Stimulated activated CD4-positive, alpha-beta T cell treated with anti-CD3 and anti-CD28 coated beads, Interleukin-15, amount 100 ng/mL, for 1 hour (primary cell): ENCODE results near the gene S100A11.
A peak's percentile ranks its signal among the peaks of the same experiment; 100 is the strongest.
"Not testable (repeated sequence)": the region's sequence is repeated elsewhere in the genome, so short reads cannot be mapped to it uniquely, and the experiment has no call there.

Source experiments
- DNase-seq, 2 donors: peaks; one replicate each; pipeline ENCODE4 v3.0.0-alpha.2; 2020; ENCODE audit warnings: low read depth in 1 of 2, low spot score in 1 of 2

The S100A11 gene

DNA sequence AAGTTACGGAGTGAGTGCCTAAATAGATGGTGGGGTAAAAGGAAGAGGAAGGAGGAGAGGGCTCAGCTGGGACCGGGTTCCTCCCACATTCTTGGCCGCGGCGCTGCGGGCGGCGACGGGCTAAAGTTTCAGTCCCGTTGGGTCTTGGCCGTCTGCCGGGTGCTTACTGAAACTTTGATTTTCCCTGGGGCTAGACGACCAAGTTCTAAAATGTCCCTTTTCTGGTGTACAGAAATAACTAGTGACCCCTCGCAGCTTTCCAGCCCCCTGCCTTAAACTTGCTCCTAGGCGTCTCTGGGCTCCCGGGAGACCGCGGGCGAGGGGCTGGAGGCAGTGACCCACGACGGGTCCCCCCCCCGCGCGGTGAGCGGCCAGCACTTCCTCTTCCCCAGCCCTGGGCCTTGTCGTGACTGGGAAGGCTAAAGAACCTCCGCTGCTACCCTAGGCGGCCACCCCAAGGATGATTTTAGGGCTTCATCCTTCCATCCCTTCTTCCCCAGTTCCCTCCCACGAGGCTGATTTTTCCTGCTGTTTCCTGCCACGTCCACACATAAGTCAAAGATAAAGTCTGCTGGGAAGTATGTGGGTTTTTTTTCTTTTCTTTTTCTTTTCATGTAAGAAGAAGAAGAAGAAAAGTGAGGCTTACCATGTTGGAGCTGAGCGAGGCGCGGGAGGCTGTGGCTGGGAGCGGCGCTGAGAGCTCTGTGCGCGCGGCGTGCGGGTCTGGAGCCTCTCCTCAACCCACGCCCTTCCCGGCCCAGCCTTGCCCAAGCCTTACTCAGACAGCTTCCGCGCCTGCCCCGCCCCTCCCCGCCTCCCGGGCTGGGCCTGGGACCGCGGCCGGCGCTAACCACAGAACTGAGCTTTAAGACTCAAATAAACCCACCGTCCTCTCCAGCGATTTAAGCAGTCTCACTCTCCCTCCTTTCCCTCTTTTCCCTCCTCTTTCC, at the start of gene S100A11:
TSS of gene S100A11 (minus strand) at position 738 of the 950 bp plus-strand sequence. CDS start at position 649, 89 bp downstream.
- DNase-seq, result peak; percentile 54 to 66

DNA sequence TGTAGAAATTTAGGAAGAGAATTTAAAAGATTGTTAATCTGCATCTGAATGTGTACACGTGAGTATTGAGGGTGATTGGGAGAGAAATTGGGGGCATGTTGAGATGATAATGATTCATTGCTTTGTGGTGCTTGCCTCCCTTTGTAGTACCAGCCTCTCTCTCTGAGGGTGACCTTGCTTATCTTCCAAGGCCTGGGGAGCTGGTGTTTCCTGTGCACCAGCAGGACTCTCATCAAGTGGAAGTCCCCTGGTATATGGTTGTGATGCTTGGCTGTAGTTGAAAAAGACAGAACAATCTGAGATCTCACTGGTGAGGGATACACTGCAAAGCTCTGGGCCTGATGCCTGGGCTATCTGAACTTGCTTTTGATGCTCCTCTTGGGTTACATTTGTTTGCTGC, 48.0 kb upstream of the S100A11 start:
- no peak for DNase-seq

DNA sequence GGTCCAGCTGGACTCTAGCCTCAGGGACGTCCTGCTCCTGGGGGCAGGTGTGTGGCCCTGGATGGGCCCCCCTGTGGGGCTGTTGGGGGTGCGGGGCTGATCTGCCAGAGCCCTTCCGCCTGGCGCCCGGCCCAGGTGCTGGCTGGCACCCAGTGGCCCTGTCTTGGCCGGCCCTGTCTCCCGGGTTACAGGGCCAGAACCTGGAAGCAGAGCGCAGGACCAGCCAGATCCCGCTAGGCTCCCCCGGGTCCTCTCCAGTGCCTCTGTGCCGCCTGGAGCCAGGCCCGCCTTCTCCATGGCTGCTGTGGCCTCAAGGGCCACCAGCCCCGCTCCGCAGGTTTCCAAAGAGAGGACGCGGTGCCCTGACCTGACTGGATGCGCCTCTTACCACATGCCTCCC, 44.2 kb upstream of the S100A11 start:
- DNase-seq, result not testable (repeated sequence)

DNA sequence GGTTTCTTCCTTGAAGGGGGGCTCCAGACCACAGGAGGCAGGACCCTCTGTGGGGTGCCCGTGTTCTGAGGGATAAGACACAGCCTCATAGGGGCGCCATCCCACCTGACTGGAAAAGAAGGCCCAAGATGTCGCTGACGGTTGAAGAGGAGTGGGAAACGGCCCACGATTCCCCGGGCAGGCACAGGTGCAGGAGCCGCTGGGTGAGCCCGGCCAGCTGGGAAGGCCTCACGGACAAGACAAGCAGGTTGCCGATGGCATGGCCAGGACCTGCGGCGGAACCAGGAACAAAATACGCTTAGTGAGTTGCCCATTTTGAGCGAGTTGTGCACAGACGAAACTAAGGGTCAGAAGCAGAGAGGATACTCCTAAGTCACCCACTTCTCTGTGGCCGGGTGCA, 43.7 kb upstream of the S100A11 start:
- not testable (repeated sequence) for DNase-seq

DNA sequence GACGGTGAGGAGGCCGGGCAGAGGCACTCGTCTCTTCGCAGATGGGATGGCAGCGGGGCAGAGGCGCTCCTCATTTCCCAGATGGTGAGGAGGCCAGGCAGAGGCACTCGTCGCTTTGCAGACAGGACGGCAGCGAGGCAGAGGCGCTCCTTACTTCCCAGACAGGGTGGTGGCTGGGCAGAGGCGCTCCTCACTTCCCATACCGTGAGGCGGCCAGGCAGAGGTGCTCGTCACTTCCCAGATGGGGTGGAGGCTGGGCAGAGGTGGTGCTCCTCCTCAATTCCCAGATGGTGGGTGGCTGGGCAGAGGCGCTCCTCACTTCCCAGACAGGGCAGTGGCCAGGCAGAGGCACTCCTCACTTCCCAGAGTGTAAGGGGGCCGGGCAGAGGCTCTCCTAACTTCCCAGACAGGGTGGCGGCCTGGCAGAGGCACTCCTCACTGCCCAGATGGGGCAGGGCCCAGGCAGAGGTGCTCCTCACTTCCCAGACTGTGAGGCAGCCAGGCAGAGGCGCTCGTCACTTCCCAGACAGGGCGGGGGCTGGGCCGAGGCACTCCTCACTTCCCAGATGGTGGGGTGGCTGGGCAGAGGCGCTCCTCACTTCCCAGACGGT, 42.1 kb upstream of the S100A11 start:
- DNase-seq, result no peak

DNA sequence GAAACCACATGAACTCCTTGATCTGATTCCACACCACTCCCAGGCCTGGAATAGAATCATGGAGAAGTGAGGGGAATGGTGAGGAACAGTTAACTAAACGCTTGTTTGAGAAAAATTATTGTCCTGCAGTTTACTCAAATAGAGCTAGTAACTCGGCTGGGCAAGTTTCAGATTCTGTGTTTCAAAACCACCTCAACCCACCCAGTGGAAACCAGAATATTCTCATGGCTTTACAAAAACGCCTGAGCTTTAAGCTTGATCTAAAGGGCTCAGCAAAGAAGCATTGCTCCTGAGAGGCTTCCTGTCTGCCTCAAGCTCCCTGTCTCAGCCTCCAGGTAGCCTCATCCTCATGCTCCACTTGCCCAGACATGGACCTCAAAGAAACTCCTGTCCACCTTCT, 35.5 kb upstream of the S100A11 start:
- no peak for DNase-seq

DNA sequence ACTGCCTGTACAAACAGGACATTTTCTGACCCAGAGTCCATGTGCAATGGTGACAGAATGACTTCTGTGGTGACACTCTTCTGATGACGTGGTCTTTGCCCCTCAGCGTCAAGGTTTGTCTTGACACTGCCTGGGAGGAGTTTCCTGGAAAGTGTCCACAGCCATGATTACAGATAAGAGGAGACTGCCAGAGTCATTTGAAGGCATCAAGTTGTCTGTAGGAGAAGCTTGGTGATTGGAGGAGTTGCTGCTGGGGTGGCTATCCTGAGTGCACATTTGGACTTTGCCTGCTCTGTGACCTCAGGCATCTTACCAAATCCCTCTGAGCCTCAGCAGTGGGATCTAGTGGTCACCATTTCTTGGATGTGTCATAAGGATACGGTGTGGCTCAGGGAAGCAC, 34.3 kb upstream of the S100A11 start:
- DNase-seq, result no peak

DNA sequence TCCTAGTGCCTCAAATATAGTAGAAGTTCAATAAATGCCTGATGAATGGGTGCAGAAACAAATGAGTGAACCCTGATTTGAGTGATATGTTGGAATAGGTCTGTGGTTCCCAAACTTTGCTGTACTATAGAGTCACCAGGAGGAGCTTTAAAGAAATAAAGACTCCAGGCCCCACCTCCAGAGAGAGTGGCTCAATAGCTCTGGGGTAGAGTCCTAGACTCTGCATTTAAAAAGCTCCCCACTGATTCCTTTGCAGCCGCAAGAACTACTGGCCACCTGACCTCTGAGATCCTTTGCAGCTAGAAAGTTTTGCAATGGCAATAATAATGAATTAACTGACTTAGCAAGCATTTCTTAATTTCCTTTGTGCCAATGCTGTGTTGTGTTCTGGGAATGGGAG, 31.1 kb upstream of the S100A11 start:
- DNase-seq, result no peak

DNA sequence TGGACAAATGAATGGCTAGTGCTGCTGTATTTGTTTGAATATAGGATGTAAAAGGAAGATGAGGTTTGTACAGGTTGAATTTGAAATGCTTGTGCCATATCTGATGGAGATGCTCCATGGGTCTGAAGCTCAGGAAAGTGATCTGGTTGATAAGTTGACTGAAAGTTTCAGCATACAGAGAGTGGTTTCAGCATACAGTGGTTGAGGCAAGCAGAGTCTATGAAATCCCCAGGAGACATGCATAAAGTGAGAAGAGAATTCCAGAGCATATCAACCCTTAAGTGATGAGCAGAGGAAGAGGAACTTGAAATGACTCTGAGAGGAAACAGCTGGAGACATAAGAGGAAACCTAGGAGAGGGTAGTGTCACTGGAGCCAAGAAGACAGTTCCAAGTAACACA, 30.3 kb upstream of the S100A11 start:
- DNase-seq, result no peak

DNA sequence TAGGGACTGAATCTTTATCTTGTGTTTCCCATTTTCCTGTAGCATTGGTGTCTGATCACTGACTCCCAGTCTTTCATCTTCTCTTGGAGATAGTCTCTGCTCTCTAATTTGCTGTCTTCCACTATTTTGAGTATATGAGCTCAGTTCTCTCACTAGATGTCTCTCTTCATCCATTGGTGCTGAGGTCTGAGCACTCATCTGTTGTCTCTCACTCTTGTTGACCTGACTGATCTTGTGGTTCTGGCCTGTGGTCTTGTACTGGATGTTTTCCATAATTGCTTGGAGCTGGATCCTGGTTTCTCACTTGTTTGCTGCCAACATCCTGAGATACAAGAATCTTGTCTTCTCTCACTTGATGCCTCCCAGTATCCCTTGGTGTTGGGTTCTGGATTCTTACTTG, 25.1 kb upstream of the S100A11 start:
- no peak for DNase-seq

DNA sequence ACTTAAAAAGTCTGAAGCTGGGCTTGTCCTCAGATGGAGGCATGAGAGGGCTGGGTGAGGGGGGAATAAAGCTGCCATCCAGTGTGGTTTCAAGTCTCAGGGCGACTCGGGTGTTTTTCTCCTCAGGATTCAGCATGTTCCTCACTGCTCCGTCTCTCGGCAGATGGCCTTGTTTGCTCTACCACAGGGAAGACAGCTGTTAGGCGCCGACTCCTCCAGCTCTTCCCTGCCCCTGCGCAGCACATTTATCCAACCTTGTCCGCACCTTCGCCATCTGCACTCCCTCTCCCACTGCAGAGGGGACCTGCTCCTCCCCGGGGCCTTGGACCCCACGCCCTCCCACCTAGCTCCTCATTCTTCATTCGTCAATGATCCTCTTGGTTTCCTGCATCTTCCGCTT, 16.6 kb upstream of the S100A11 start:
- DNase-seq, result no peak

DNA sequence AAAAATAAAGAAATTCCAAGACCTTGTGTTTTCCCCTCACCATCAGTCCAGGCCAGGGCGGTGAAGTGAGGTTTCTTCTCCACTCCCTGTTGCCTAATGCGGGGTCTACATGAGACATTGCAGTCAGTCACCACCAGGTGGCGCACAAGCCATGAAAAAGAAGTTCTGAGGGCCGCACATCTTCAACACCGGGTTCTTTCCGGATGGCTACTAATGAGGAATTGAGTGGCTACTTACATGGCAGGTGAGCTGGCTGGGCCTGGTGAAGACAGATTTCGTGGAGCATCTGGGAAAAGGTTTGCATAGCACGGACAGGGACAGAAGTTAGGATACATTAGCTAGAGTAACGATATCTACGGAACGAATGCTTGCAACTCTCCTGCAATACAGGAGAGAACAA, 15.8 kb upstream of the S100A11 start:
- DNase-seq, result peak; percentile 66 to 72

DNA sequence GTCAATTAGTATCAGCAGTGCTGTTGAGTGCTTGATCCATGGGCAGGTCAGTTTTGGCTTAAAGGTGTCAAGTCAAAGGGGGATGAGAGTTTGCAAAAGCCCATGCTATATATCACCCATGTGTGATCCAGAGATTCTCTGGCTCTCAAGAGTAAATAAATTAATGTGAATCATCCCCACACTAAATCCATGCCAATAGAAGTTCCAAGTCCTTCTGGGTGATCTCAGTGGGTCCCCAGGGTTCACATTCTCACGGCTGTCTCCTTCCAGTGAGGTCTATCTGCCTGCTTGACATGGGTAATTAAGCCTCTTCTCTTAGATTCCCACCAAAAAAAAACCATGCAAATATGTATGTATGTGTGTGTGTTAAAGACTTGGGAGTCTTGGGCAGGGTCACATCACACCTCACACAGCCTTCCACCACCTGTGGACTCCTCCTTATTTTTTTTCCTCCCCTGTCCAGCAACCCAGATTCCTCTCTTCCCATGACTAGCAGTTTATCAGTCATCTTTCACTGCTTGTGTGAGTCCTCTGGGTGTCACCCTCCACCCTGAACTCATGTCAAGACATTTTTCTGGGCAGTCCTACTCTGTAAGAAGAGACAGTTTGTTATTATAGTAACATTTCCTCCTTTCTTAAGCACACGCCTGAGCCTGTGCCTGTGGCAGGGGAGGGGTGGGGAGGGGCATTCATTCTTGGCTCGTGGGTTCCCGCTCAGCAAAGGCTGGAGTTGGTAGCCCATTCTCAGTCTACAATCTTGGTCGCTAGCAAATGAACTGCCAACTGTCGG, 14.3 kb upstream of the S100A11 start:
- no peak for DNase-seq

DNA sequence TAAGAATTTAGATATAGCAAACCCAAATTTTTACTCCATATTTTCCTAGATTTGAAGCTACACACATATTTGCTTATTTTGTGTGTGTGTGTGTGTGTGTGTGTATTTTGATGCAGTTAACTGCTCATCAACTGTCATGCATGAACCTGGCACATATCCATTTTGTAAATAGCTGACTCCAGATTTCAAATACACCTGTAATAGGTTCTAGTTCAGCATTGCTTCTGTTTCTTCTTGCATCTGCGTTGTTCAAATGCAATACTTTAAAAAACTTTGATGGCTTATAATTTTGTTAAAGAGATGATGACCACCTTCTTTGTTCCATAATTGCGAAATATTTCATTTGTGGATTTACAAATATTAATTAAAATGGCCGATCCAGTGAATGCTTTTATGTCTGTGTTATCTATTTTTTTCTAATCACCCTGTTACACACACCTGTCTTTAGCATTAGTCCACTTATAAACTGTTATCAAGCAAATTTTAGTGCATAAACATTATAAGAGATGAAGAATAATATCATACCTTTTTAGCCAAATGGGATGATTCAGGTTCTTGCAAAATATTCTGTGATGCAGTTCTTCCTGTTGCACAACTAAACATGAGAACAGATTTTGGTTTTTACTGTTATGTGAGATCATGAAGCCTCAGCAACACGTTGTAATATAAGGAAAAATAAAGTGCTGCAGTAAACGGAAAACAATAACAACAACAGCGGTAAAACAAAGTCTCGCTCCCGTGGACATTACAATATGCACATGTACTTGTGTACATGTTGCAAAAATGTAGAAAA, 12.7 kb upstream of the S100A11 start:
- DNase-seq, result no peak

DNA sequence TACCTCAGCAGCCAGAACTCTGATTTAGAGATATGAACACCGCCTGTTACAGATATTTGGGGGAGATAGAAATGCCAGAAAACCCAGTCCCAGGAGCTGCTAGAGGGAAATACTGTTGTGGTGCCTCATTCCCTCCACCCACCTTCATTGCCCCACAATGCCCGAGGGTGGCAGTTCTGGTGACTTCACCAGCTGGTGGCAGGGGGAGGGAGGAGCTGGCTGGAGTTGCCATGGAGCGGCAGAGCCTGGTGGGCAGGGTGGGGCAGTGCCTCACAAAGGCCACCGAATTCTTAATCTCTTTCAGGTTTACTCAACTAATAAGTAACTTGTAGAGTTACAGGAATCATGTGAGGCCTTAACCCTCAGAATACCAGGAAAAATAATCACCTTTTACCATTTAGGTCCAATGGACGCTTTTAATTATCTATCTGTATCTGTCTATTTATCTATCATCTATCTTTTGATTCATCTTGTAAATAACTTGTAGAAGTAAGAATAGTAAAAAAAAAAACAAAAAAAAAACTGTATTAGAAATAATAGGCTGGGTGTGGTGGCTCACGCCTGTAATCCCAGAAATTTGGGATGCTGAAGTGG, 11.7 kb upstream of the S100A11 start:
- DNase-seq, result no peak

DNA sequence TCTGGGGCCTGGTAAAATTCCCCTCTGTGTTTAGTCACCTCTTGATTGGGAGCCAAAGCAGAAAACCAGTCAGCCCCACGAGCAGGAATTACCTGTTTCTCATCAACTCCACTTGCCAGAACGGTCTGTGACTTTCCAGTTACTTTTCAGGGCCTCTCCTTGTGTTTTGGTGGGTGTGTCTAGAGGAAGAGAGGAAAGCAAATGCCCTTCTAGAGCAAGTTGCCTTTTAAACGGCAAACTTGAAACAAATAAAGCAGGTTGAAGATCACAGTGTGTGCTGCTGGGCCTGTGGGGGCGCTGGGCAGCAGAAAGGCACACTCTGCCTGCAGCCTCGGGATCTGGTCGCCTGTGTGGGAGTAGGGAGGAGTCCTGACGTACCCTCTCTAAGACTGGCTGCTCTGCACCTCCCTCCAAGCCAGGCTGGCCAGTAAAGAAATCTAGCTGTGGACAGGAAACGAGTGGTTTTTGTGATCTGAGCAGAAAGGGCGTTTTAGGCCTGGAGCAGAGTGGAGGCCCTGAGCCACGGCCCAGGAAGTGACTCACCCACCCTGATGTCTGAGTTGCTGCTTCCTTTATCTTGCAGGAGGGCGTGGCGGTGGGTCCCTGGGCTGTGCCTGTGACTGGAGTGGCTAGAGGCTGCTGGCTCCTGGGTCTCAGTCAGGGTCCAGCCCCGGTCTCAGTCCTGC, 11.1 kb upstream of the S100A11 start:
- peak; percentile 67 to 72 for DNase-seq

DNA sequence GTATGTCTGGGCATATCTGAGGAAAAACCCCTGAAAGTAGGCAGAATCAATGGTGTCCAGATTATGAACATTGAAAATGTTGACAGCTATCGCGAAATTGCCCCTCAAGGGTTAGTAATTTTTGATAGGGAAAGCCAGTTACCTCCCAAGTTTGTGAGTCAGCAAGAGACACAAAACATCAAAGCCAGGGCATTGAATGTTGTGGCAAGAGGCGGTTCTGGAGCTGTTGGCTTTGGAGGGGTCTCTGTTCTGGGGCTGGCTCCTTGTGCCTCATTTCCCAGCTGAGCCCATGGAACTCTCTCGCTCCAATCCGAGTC, 10.6 kb upstream of the S100A11 start:
- DNase-seq, result no peak

DNA sequence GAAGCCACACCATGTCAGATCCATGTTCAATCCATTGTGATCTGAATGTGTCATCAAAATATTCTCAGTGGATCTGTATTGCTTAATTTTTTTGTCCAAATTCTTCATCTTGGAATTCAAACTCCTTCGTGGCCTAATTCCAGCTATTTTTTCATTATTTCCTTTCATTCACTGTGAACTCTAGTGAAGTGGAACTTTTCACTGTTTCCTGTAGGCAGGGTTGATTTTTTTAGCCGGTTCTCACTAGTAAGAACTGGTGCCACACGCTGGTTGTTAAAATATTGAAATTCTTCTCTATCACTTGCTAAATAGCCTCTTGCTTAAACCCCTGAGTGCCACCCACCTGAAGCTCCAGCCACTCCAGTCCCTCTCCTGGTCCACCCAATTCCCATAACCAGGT, 7.6 kb upstream of the S100A11 start:
- no peak for DNase-seq

DNA sequence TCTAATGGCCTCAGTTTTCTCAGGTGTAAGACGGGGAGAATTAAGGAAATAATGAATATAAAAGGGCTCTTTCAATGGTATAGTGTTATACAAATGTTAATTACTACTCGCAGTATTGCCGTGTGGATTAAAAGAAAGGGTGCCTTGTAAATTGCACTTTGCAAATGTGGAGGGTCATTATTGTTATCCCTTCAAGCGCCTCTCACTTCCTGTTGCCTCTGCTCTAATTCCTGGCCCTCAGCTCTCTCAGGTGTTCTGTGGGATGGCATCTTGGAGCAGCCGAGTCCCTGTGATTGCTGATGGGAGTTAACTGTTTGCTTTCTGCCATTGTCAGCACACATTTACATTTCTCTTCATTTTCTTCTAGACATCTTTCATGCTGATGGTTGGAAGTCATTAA, 7.1 kb upstream of the S100A11 start:
- no peak for DNase-seq

DNA sequence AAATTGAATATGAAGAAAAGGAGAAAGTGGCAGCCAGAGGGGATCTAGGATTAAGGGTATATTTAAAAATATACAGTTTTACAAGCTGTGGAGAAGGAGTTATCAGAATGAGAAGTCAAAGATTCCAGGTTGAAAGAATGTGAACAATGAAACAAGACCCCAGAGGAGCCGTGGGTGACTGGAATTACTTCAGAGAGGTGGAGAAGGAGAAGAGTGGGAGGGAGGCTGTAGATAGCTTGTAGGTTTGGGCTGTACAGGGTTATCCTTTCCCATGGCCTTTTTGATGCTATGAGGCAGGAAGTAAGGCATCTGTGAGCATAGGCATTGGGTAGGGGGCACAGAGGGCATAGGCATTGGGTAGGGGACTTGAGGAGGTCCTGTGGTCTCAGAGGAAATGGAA, 5.2 kb upstream of the S100A11 start:
- no peak for DNase-seq
